BLaER1 treated with 17β-estradiol and CSF1 and Interleukin-3, amounts not matched to agents 10 nM and 100 nM (cell line): ENCODE data around the gene ZSCAN29.

ENCODE experiments used
- H3K27ac ChIP-seq, 11 experiments: shearing (Covaris generic); formaldehyde crosslinking; 2 replicates each; pipeline ENCODE4 v1.8.1; 2022
- H3K27me3 ChIP-seq, 11 experiments: shearing (Covaris generic); formaldehyde crosslinking; 2 replicates each; pipeline ENCODE4 v1.8.1; 2022
- H3K36me3 ChIP-seq, 11 experiments: shearing (Covaris generic); formaldehyde crosslinking; 2 replicates each; pipeline ENCODE4 v1.8.1; 2022
- H3K4me1 ChIP-seq, 10 experiments: shearing (Covaris generic); formaldehyde crosslinking; 2 replicates each; pipeline ENCODE4 v1.8.1; 2022
- H3K4me2 ChIP-seq, 11 experiments: shearing (Covaris generic); formaldehyde crosslinking; 2 replicates each; pipeline ENCODE4 v1.8.1; 2022
- H3K4me3 ChIP-seq, 10 experiments: shearing (Covaris generic); formaldehyde crosslinking; 2 replicates each; pipeline ENCODE4 v1.8.1; 2022
- H3K9ac ChIP-seq, 11 experiments: shearing (Covaris generic); formaldehyde crosslinking; 2 replicates each; pipeline ENCODE4 v1.8.1; 2022
- H3K9me3 ChIP-seq, 11 experiments: shearing (Covaris generic); formaldehyde crosslinking; replicated peaks in 1 of 11; 2 replicates each; pipeline ENCODE4 v1.8.1; 2022
- H4K20me1 ChIP-seq, 11 experiments: shearing (Covaris generic); formaldehyde crosslinking; 2 replicates each; pipeline ENCODE4 v1.8.1; 2022
- Cebpa-rat ChIP-seq, 11 experiments: shearing (Covaris generic); IDR thresholded peaks; 2 replicates each; pipeline ENCODE4 v1.8.1; 2022

ZSCAN29 gene

GRCh38 chr15:43329217-43329959 is 41.5 kb downstream of the ZSCAN29 start:
- Histone ChIP-seq H4K20me1 (no peaks in the 10 kb centered on the region), H3K9me3 (peaks cover 0 to 23% (median 18%) of the 10 kb centered on the region in 11 experiments; a peak in 18 of 22 replicates), H3K4me3 (peak overlapping the region; percentile 63 to 81 (median 70)), H3K9ac (peak overlapping the region; percentile 75 to 86 (median 84)), H3K4me2 (peak overlapping the region; percentile 84 to 99 (median 93)), H3K36me3 (peaks cover 0 to 24% (median 15%) of the 10 kb centered on the region in 11 experiments; a peak in 19 of 22 replicates), H3K4me1 (peaks cover 13 to 31% (median 21%) of the 10 kb centered on the region in 10 experiments), H3K27ac (peak overlapping the region; percentile 79 to 93 (median 86)), H3K27me3 (no peaks in the 10 kb centered on the region)
- no peak for TF ChIP-seq Cebpa-rat (IDR thresholded peaks at IDR 0.05)

- Histone ChIP-seq H3K27ac (no peak overlapping the region), H4K20me1 (no peaks in the 10 kb centered on the region), H3K4me3 (no peak overlapping the region), H3K9me3 (peaks cover 0 to 20% (median 18%) of the 10 kb centered on the region in 11 experiments; a peak in 18 of 22 replicates), H3K36me3 (peaks cover 0 to 24% (median 15%) of the 10 kb centered on the region in 11 experiments; a peak in 19 of 22 replicates), H3K27me3 (no peaks in the 10 kb centered on the region), H3K4me2 (no peak overlapping the region), H3K4me1 (peaks cover 13 to 35% (median 27%) of the 10 kb centered on the region in 10 experiments), H3K9ac (no peak overlapping the region)
- no peak for TF ChIP-seq Cebpa-rat (IDR thresholded peaks at IDR 0.05)
Observed at GRCh38 chr15:43325039-43325684, 45.7 kb downstream of the ZSCAN29 start.

GRCh38 chr15:43318990-43319771 is 51.7 kb downstream of the ZSCAN29 start:
- no peaks in the 10 kb centered on the region for H4K20me1 ChIP-seq
- peaks cover 0 to 13% (median 10%) of the 10 kb centered on the region in 10 experiments; a peak in 17 of 20 replicates for H3K4me1 ChIP-seq
- TF ChIP-seq Cebpa-rat (IDR thresholded peaks at IDR 0.05): no peak
- H3K27ac ChIP-seq: no peak overlapping the region
- no peaks in the 10 kb centered on the region for H3K36me3 ChIP-seq
- no peak overlapping the region for H3K4me3 ChIP-seq
- H3K4me2 ChIP-seq: no peak overlapping the region
- no peaks in the 10 kb centered on the region for H3K9me3 ChIP-seq
- H3K9ac ChIP-seq: no peak overlapping the region
- H3K27me3 ChIP-seq: no peaks in the 10 kb centered on the region

GRCh38 chr15:43317566-43318184 is 53.2 kb downstream of the ZSCAN29 start:
- H3K27me3 ChIP-seq: no peaks in the 10 kb centered on the region
- H3K4me1 ChIP-seq: peaks cover 0 to 6% (median under 1%) of the 10 kb centered on the region in 10 experiments; a peak in 6 of 20 replicates

GRCh38 chr15:43316971-43317346 is 53.9 kb downstream of the ZSCAN29 start:
- H3K36me3 ChIP-seq: no peaks in the 10 kb centered on the region
- H3K9me3 ChIP-seq: no peaks in the 10 kb centered on the region
- H4K20me1 ChIP-seq: no peaks in the 10 kb centered on the region
- peaks cover 0 to 6% (median 0%) of the 10 kb centered on the region in 10 experiments; a peak in 3 of 20 replicates for H3K4me1 ChIP-seq
- no peak overlapping the region for H3K4me2 ChIP-seq
- no peaks in the 10 kb centered on the region for H3K27me3 ChIP-seq
- no peak overlapping the region for H3K4me3 ChIP-seq
- TF ChIP-seq Cebpa-rat (IDR thresholded peaks at IDR 0.05): no peak
- H3K9ac ChIP-seq: no peak overlapping the region
- H3K27ac ChIP-seq: no peak overlapping the region

More at GRCh38 chr15:43317566-43318184, 53.2 kb downstream of the ZSCAN29 start:
- no peak for TF ChIP-seq Cebpa-rat (IDR thresholded peaks at IDR 0.05)
- no peaks in the 10 kb centered on the region for H4K20me1 ChIP-seq
- H3K36me3 ChIP-seq: no peaks in the 10 kb centered on the region
- H3K4me2 ChIP-seq: no peak overlapping the region
- no peak overlapping the region for H3K27ac ChIP-seq
- H3K4me3 ChIP-seq: no peak overlapping the region
- no peaks in the 10 kb centered on the region for H3K9me3 ChIP-seq
- no peak overlapping the region for H3K9ac ChIP-seq

GRCh38 chr15:43316016-43316970 is 54.5 kb downstream of the ZSCAN29 start:
- H3K27me3 ChIP-seq: no peaks in the 10 kb centered on the region
- no peak overlapping the region for H3K4me2 ChIP-seq
- no peaks in the 10 kb centered on the region for H3K36me3 ChIP-seq
- H3K27ac ChIP-seq: no peak overlapping the region
- H3K4me3 ChIP-seq: no peak overlapping the region
- no peaks in the 10 kb centered on the region for H3K9me3 ChIP-seq
- H3K4me1 ChIP-seq: peaks cover 0 to 6% (median 0%) of the 10 kb centered on the region in 10 experiments; a peak in 3 of 20 replicates
- no peak overlapping the region for H3K9ac ChIP-seq
- TF ChIP-seq Cebpa-rat (IDR thresholded peaks at IDR 0.05): no peak
- no peaks in the 10 kb centered on the region for H4K20me1 ChIP-seq

GRCh38 chr15:43314171-43314570 is 56.7 kb downstream of the ZSCAN29 start:
- Histone ChIP-seq H3K9ac (no peak overlapping the region), H3K27ac (no peak overlapping the region), H3K9me3 (no peaks in the 10 kb centered on the region), H3K27me3 (no peaks in the 10 kb centered on the region), H3K4me3 (no peak overlapping the region), H3K36me3 (no peaks in the 10 kb centered on the region), H3K4me2 (no peak overlapping the region), H4K20me1 (no peaks in the 10 kb centered on the region), H3K4me1 (peaks cover 0 to 6% (median 0%) of the 10 kb centered on the region in 10 experiments; a peak in 3 of 20 replicates)
- no peak for TF ChIP-seq Cebpa-rat (IDR thresholded peaks at IDR 0.05)

- H3K9ac ChIP-seq: no peak overlapping the region
- H3K4me2 ChIP-seq: no peak overlapping the region
- H3K27me3 ChIP-seq: no peaks in the 10 kb centered on the region
- no peaks in the 10 kb centered on the region for H4K20me1 ChIP-seq
- no peaks in the 10 kb centered on the region for H3K9me3 ChIP-seq
- peaks cover 0 to 6% (median 0%) of the 10 kb centered on the region in 10 experiments; a peak in 3 of 20 replicates for H3K4me1 ChIP-seq
- H3K27ac ChIP-seq: no peak overlapping the region
- no peaks in the 10 kb centered on the region for H3K36me3 ChIP-seq
- TF ChIP-seq Cebpa-rat (IDR thresholded peaks at IDR 0.05): no peak
- no peak overlapping the region for H3K4me3 ChIP-seq
Observed at GRCh38 chr15:43312378-43312777, 58.5 kb downstream of the ZSCAN29 start.
